ENCODE data around the gene PDE10A. TPM values are rescaled to one million over a fixed set of nuclear protein-coding genes. Genes with fewer than 3 reads are reported as not detected.

The PDE10A gene
- total and polyA plus RNA-seq, 2 of the 13 experiments (the other 11 are each of a cell fraction or from before 2014, with no cell fraction given) = not detected

GRCh38 chr6:165417278-165417865, 245.7 kb downstream of the PDE10A start:
- H3K4me2 ChIP-seq (ENCODE audit: low read depth, low read length) = no peak overlapping the region
- in situ Hi-C loops (cut with HindIII; ENCODE audit: extremely low pct_ligation_motif_present, low pct_unique_long_range_greater_than_20kb) = no loop called here
- FAIRE-seq (no peak), DNase-seq (ENCODE audit: low spot score) (no peak), ATAC-seq (no peak)
- no peaks in the 10 kb centered on the region for H3K36me3 ChIP-seq (replicated peaks in 1 of 2; ENCODE audit: control insufficient read depth in 1 of 2, insufficient read depth in 2 of 2, low read length in 2 of 2)
- 7% methylated on average over 6 of the region's 6 CpGs for WGBS (ENCODE audit: low lambda C conversion rate)
- TF ChIP-seq ZSCAN22 (CRISPR knock-in tag; IDR thresholded peaks at IDR 0.05) (no peak), TCF7L2 (IDR thresholded peaks at IDR 0.05; ENCODE audit: low read depth, low read length) (no peak), SNAPC2 (CRISPR knock-in tag; IDR thresholded peaks at IDR 0.05) (no peak), NR0B2 (CRISPR knock-in tag; IDR thresholded peaks at IDR 0.05) (no peak), CHD2 (IDR thresholded peaks at IDR 0.05; ENCODE audit: low read depth, low read length) (no peak), KLF15 (CRISPR knock-in tag; IDR thresholded peaks at IDR 0.05; ENCODE audit: borderline replicate concordance) (no peak), HES4 (CRISPR knock-in tag; IDR thresholded peaks at IDR 0.05; ENCODE audit: borderline replicate concordance) (no peak)
- no peak overlapping the region for H2AFZ ChIP-seq (ENCODE audit: low read length)
- POLR2A ChIA-PET = no interaction called here
- no peak overlapping the region for H3K4me3 ChIP-seq (replicated peaks in 1 of 3; ENCODE audit: insufficient read depth in 1 of 3, low read depth in 2 of 3, low read length in 3 of 3)
- H3K27me3 ChIP-seq (ENCODE audit: control insufficient read depth in 1 of 2, insufficient read depth in 2 of 2, low read length in 2 of 2) = no peaks in the 10 kb centered on the region
- intact Hi-C loops (cut with micrococcal nuclease; ENCODE audit: unreplicated experiment) = no loop called here
- BruUV-seq (replicated peaks) = no TSS peak
- H3K9me3 ChIP-seq (ENCODE audit: low read length) = no peaks in the 10 kb centered on the region
- H3K9ac ChIP-seq (ENCODE audit: insufficient read depth, low read depth, low read length) = no peak overlapping the region
- CTCF ChIA-PET (ENCODE audit: low intra/inter-chr PET ratio, low total read pairs) = no interaction called here
- no peaks in the 10 kb centered on the region for H4K20me1 ChIP-seq (ENCODE audit: insufficient read depth, low read length)
- H3K4me1 ChIP-seq (ENCODE audit: insufficient read depth, low read length) = no peaks in the 10 kb centered on the region
- H3K27ac ChIP-seq (ENCODE audit: extremely low read length, insufficient read depth, low read length) = no peak overlapping the region
- no peaks in the 10 kb centered on the region for H3K79me2 ChIP-seq (ENCODE audit: insufficient read depth, low read length)

GRCh38 chr6:165404697-165405096, 258.3 kb downstream of the PDE10A start:
- Histone ChIP-seq H3K4me1 (ENCODE audit: insufficient read depth, low read length) (no peaks in the 10 kb centered on the region), H3K4me2 (ENCODE audit: low read depth, low read length) (no peak overlapping the region), H3K9me3 (ENCODE audit: low read length) (no peaks in the 10 kb centered on the region), H3K9ac (ENCODE audit: insufficient read depth, low read depth, low read length) (no peak overlapping the region), H2AFZ (ENCODE audit: low read length) (no peak overlapping the region), H3K79me2 (ENCODE audit: insufficient read depth, low read length) (no peaks in the 10 kb centered on the region), H4K20me1 (ENCODE audit: insufficient read depth, low read length) (no peaks in the 10 kb centered on the region), H3K27ac (ENCODE audit: extremely low read length, insufficient read depth, low read length) (no peak overlapping the region), H3K36me3 (replicated peaks in 1 of 2; ENCODE audit: control insufficient read depth in 1 of 2, insufficient read depth in 2 of 2, low read length in 2 of 2) (no peaks in the 10 kb centered on the region), H3K27me3 (ENCODE audit: control insufficient read depth in 1 of 2, insufficient read depth in 2 of 2, low read length in 2 of 2) (no peaks in the 10 kb centered on the region), H3K4me3 (replicated peaks in 1 of 3; ENCODE audit: insufficient read depth in 1 of 3, low read depth in 2 of 3, low read length in 3 of 3) (no peak overlapping the region)
- in situ Hi-C loops (cut with HindIII; ENCODE audit: extremely low pct_ligation_motif_present, low pct_unique_long_range_greater_than_20kb) (no loop called here), intact Hi-C loops (cut with micrococcal nuclease; ENCODE audit: unreplicated experiment) (no loop called here)
- BruUV-seq (replicated peaks) = no TSS peak
- FAIRE-seq (no peak), ATAC-seq (no peak), DNase-seq (ENCODE audit: low spot score) (no peak)
- ChIA-PET POLR2A (no interaction called here), CTCF (ENCODE audit: low intra/inter-chr PET ratio, low total read pairs) (no interaction called here)
- TF ChIP-seq ZNF878 (CRISPR knock-in tag; IDR thresholded peaks at IDR 0.05) (no peak), JUN (CRISPR knock-in tag; IDR thresholded peaks at IDR 0.05) (no peak), PLSCR1 (CRISPR knock-in tag; IDR thresholded peaks at IDR 0.05; ENCODE audit: borderline replicate concordance) (no peak), AGO1 (IDR thresholded peaks at IDR 0.05; ENCODE audit: low read depth, low read length, poor library complexity, severe bottlenecking) (no peak)
- 0% methylated on average over 2 of the region's 2 CpGs for WGBS (ENCODE audit: low lambda C conversion rate)

Data from HepG2 (cell line).